Common myeloid progenitor, CD34-positive (primary cell): ENCODE data around the gene UBAP1.
"Not testable (repeated sequence)": the region's sequence is repeated elsewhere in the genome, so short reads cannot be mapped to it uniquely, and the experiment has no call there.

Experiments
- CTCF ChIA-PET: fragments of 350-600 bp; sonication (Branson Sonifier 250); formaldehyde crosslinking; loops from one replicate; lab custom pipeline; 2021; ENCODE audit warnings: antibody characterized with exemption; lab: Charles Lee
- POLR2A ChIA-PET: fragments of 350-600 bp; sonication (Branson Sonifier 250); formaldehyde crosslinking; loops from one replicate; lab custom pipeline; 2021; ENCODE audit warnings: antibody characterized with exemption; lab: Charles Lee
- DNase-seq, 3 donors: peaks; one replicate each; pipeline versions ENCODE4 v3.0.0 to v3.0.0-alpha.2; 2013
- H3K27ac ChIP-seq, 2 experiments: 1 replicate in 1 of 2; 2 replicates in 1 of 2; pipeline ENCODE4 v1.7.0; 2013; ENCODE audit warnings: inconsistent platforms in 2 of 2, low read length in 2 of 2, mild to moderate bottlenecking in 2 of 2, low read depth in 1 of 2, moderate library complexity in 1 of 2; ENCODE audit not compliant: severe bottlenecking in 2 of 2, insufficient read depth in 1 of 2, poor library complexity in 1 of 2
- H3K27me3 ChIP-seq, 5 experiments: replicated peaks in 2 of 5; 1 replicate in 3 of 5; 2 replicates in 2 of 5; pipeline versions ENCODE4 v1.6.1 to v1.7.0; 2013; ENCODE audit warnings: low read length in 4 of 5, mild to moderate bottlenecking in 2 of 5, moderate library complexity in 2 of 5, inconsistent platforms in 1 of 5; ENCODE audit not compliant: insufficient read depth in 5 of 5, control insufficient read depth in 4 of 5
- H3K36me3 ChIP-seq, 4 experiments: 1 replicate in 2 of 4; 2 replicates in 2 of 4; pipeline versions ENCODE4 v1.6.1 to v1.7.0; 2013; ENCODE audit warnings: low read length in 3 of 4, control low read depth in 1 of 4, mild to moderate bottlenecking in 1 of 4; ENCODE audit not compliant: control insufficient read depth in 4 of 4, insufficient read depth in 4 of 4
- H3K4me1 ChIP-seq, 4 experiments: 1 replicate in 3 of 4; 2 replicates in 1 of 4; pipeline versions ENCODE4 v1.6.1 to v1.7.1; 2013; ENCODE audit warnings: low read length in 3 of 4, mild to moderate bottlenecking in 3 of 4, control low read depth in 1 of 4, inconsistent platforms in 1 of 4, moderate library complexity in 1 of 4; ENCODE audit not compliant: control insufficient read depth in 4 of 4, insufficient read depth in 4 of 4; ENCODE audit errors: control extremely low read depth in 1 of 4
- H3K4me3 ChIP-seq, 7 experiments: 1 replicate in 4 of 7; 2 replicates in 3 of 7; pipeline versions ENCODE4 v1.5.1 to v1.7.0; 2013; ENCODE audit warnings: mild to moderate bottlenecking in 7 of 7, low read length in 6 of 7, moderate library complexity in 6 of 7, inconsistent platforms in 2 of 7, low read depth in 2 of 7, control low read depth in 1 of 7; ENCODE audit not compliant: insufficient read depth in 4 of 7, control insufficient read depth in 1 of 7; ENCODE audit errors: extremely low read depth in 1 of 7
- H3K9me3 ChIP-seq, 5 experiments: 1 replicate in 4 of 5; 2 replicates in 1 of 5; pipeline versions ENCODE4 v1.6.1 to v1.7.1; 2013; ENCODE audit warnings: low read length in 4 of 5, mild to moderate bottlenecking in 2 of 5, inconsistent platforms in 1 of 5, low read depth in 1 of 5, moderate library complexity in 1 of 5; ENCODE audit not compliant: control insufficient read depth in 4 of 5, insufficient read depth in 2 of 5; ENCODE audit errors: control extremely low read depth in 1 of 5
- WGBS: methylation state at CpG from one replicate; pipeline ENCODE4 v1.1.5; 2013; ENCODE audit not compliant: insufficient coverage; 5-methylcytosine and 5-hydroxymethylcytosine counted together

The UBAP1 gene

GRCh38 chr9:34195143-34195542 is 16.3 kb downstream of the UBAP1 start:
- H3K4me3 ChIP-seq, result no peak overlapping the region
- no peak for DNase-seq
- POLR2A ChIA-PET, result interaction anchor here (0.6 kb wide), 1 partner anchor 73 kb away, joined by 5 read pairs; no protein-coding TSS in a partner anchor
- peaks cover 2 to 14% (median 11%) of the 10 kb centered on the region in 4 experiments for H3K36me3 ChIP-seq
- no CpG with 5 or more reads among the region's 1 CpG for WGBS
- no peak overlapping the region for H3K27ac ChIP-seq
- H3K9me3 ChIP-seq, result peaks cover 0 to 3% (median 0%) of the 10 kb centered on the region in 5 experiments
- CTCF ChIA-PET, result interaction anchor here (1.0 to 1.1 kb wide), 2 partner anchors 8 to 51 kb away, joined by 3 to 5 read pairs; no protein-coding TSS in a partner anchor
- peaks cover 0 to 29% (median 12%) of the 10 kb centered on the region in 4 experiments for H3K4me1 ChIP-seq
- no peaks in the 10 kb centered on the region for H3K27me3 ChIP-seq

GRCh38 chr9:34197286-34197685 is 18.4 kb downstream of the UBAP1 start:
- H3K27me3 ChIP-seq, CTCF ChIA-PET, H3K4me3 ChIP-seq, DNase-seq, H3K9me3 ChIP-seq, H3K27ac ChIP-seq: not testable (repeated sequence)
- POLR2A ChIA-PET, result interaction anchor here (0.6 kb wide), 1 partner anchor 15 kb away, joined by 3 read pairs; no protein-coding TSS in a partner anchor
- WGBS, result 96% methylated on average over 3 of the region's 4 CpGs
- H3K4me1 ChIP-seq, result peaks cover 0 to 29% (median 12%) of the 10 kb centered on the region in 4 experiments
- peaks cover 2 to 21% (median 20%) of the 10 kb centered on the region in 4 experiments for H3K36me3 ChIP-seq

- WGBS, result 62% methylated on average over 5 of the region's 6 CpGs
- CTCF ChIA-PET, result interaction anchor here (0.6 kb wide), 1 partner anchor 12 kb away, joined by 3 read pairs; no protein-coding TSS in a partner anchor
Measured at GRCh38 chr9:34197756-34198711, 19.2 kb downstream of the UBAP1 start.

DNA sequence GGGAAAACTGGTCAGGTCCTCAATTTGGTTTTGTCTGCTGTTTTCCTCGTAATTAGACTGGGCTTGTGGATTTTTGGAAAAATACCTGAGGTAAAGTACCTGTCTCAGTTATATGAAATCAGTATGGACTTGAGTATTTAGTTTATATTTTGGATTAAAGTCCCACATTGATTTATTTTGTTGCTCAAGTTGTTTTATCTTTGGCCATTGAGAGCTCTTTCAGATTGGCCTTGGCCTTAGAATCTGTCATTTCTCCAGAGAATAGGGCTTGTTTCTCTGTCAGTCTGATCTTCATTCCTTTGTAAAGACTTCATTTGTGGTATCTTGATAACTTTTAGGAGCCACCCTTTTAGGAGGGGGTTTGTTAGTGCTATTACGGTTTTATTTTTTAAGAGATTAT is 21.2 kb downstream of the UBAP1 start:
- Histone ChIP-seq H3K27me3 (no peaks in the 10 kb centered on the region), H3K4me3 (no peak overlapping the region), H3K4me1 (peaks cover 0 to 13% (median 1%) of the 10 kb centered on the region in 4 experiments), H3K36me3 (peaks cover 2 to 21% (median 20%) of the 10 kb centered on the region in 4 experiments), H3K27ac (no peak overlapping the region), H3K9me3 (peaks cover 0 to 3% (median 0%) of the 10 kb centered on the region in 5 experiments)
- CTCF ChIA-PET, result interaction anchor here (1.9 kb wide), 2 partner anchors 9 to 10 kb away, joined by 5 to 8 read pairs; no protein-coding TSS in a partner anchor
- no CpG with 5 or more reads among the region's 2 CpGs for WGBS
- POLR2A ChIA-PET, result no interaction called here
- no peak for DNase-seq

More at GRCh38 chr9:34197756-34198711, 19.2 kb downstream of the UBAP1 start:
- Histone ChIP-seq H3K9me3 (peaks cover 0 to 3% (median 0%) of the 10 kb centered on the region in 5 experiments), H3K4me1 (peaks cover 0 to 22% (median 9%) of the 10 kb centered on the region in 4 experiments), H3K36me3 (peaks cover 2 to 21% (median 20%) of the 10 kb centered on the region in 4 experiments), H3K4me3 (no peak overlapping the region), H3K27ac (no peak overlapping the region), H3K27me3 (no peaks in the 10 kb centered on the region)
- DNase-seq, result no peak
- POLR2A ChIA-PET, result interaction anchor here (0.5 to 0.6 kb wide), 2 partner anchors 9 to 14 kb away, joined by 3 read pairs; no protein-coding TSS in a partner anchor

GRCh38 chr9:34203275-34203991 is 24.6 kb downstream of the UBAP1 start:
- Histone ChIP-seq H3K9me3 (no peaks in the 10 kb centered on the region), H3K27ac (no peak overlapping the region), H3K4me1 (peaks cover 0 to 2% (median 0%) of the 10 kb centered on the region in 4 experiments), H3K4me3 (no peak overlapping the region), H3K27me3 (no peaks in the 10 kb centered on the region), H3K36me3 (peaks cover 2 to 11% (median 9%) of the 10 kb centered on the region in 4 experiments)
- DNase-seq, result no peak
- CTCF ChIA-PET, result no interaction called here
- WGBS, result 81% methylated on average over 3 of the region's 4 CpGs
- POLR2A ChIA-PET, result no interaction called here

- DNase-seq, result no peak
- Histone ChIP-seq H3K4me3 (no peak overlapping the region), H3K27ac (no peak overlapping the region), H3K9me3 (no peaks in the 10 kb centered on the region), H3K27me3 (no peaks in the 10 kb centered on the region), H3K4me1 (no peaks in the 10 kb centered on the region), H3K36me3 (peaks cover 2 to 9% (median 7%) of the 10 kb centered on the region in 4 experiments)
- ChIA-PET CTCF (interaction anchor here (0.6 kb wide), 1 partner anchor 17 kb away, joined by 3 read pairs; no protein-coding TSS in a partner anchor), POLR2A (no interaction called here)
- WGBS, result 82% methylated on average over 5 of the region's 6 CpGs
Measured at GRCh38 chr9:34203992-34204635, 25.3 kb downstream of the UBAP1 start.
